CD1c-positive myeloid dendritic cell (primary cell): ENCODE measurements around the gene LRCH2.
"Not testable (repeated sequence)": the region's sequence is repeated elsewhere in the genome, so short reads cannot be mapped to it uniquely, and the experiment has no call there.

ENCODE experiments used
- DNase-seq: peaks from one replicate; pipeline ENCODE4 v3.0.0-alpha.2; 2016; ENCODE audit errors: extremely low spot score

Gene LRCH2

GRCh38 chrX:115214151-115214550 is 19.7 kb downstream of the LRCH2 start:
- no peak for DNase-seq

GRCh38 chrX:115209547-115209946 is 24.3 kb downstream of the LRCH2 start:
- DNase-seq = not testable (repeated sequence)

- DNase-seq = no peak
Measured at GRCh38 chrX:115204040-115204439, 29.9 kb downstream of the LRCH2 start.

GRCh38 chrX:115192244-115192700 is 41.6 kb downstream of the LRCH2 start:
- no peak for DNase-seq

- no peak for DNase-seq
Measured at GRCh38 chrX:115191490-115192243, 42.2 kb downstream of the LRCH2 start.

GRCh38 chrX:115190636-115191489 is 43.0 kb downstream of the LRCH2 start:
- DNase-seq = no peak

- DNase-seq = no peak
Measured at GRCh38 chrX:115189646-115190635, 44.0 kb downstream of the LRCH2 start.

GRCh38 chrX:115189110-115189509 is 44.8 kb downstream of the LRCH2 start, which contains the start of gene RBMXL3:
Gene RBMXL3 (plus strand): TSS chrX:115189410. CDS start chrX:115189442, 32 bp downstream.
- no peak for DNase-seq

- no peak for DNase-seq
Measured at GRCh38 chrX:115183980-115184379, 49.9 kb downstream of the LRCH2 start.

- no peak for DNase-seq
Measured at GRCh38 chrX:115178473-115178872, 55.4 kb downstream of the LRCH2 start.

- DNase-seq = no peak
Measured at GRCh38 chrX:115177932-115178331, 56.0 kb downstream of the LRCH2 start.

GRCh38 chrX:115174548-115174947 is 59.3 kb downstream of the LRCH2 start:
- DNase-seq = no peak

GRCh38 chrX:115173181-115173580 is 60.7 kb downstream of the LRCH2 start:
- no peak for DNase-seq

- no peak for DNase-seq
Measured at GRCh38 chrX:115147220-115147619, 86.7 kb downstream of the LRCH2 start.

- no peak for DNase-seq
Measured at GRCh38 chrX:115142057-115142456, 91.8 kb downstream of the LRCH2 start.

- no peak for DNase-seq
Measured at GRCh38 chrX:115138040-115138439, 95.9 kb downstream of the LRCH2 start.

- no peak for DNase-seq
Measured at GRCh38 chrX:115134382-115134781, 99.5 kb downstream of the LRCH2 start.

- DNase-seq = no peak
Measured at GRCh38 chrX:115112411-115112810, 121.5 kb downstream of the LRCH2 start.

GRCh38 chrX:115098897-115099296 is 135.0 kb downstream of the LRCH2 start:
- no peak for DNase-seq

GRCh38 chrX:115093191-115093590 is 140.7 kb downstream of the LRCH2 start:
- DNase-seq = no peak

- no peak for DNase-seq
Measured at GRCh38 chrX:115089419-115089818, 144.5 kb downstream of the LRCH2 start.

GRCh38 chrX:115068896-115069295 is 165.0 kb downstream of the LRCH2 start:
- DNase-seq = no peak
